Neural cell (in vitro differentiated cells): Measurements from ENCODE around the gene SOX30.

ENCODE experiments used
- CTCF ChIP-seq: fragments of 450-650 bp; IDR thresholded peaks from 2 replicates; pipeline ENCODE4 v1.5.1; 2014; ENCODE audit warnings: antibody characterized with exemption, mild to moderate bottlenecking, moderate library complexity; ENCODE audit not compliant: poor library complexity, severe bottlenecking
- POLR2AphosphoS5 ChIP-seq: IDR thresholded peaks from 2 replicates; pipeline ENCODE4 v1.6.1; 2012
- TAF1 ChIP-seq: IDR thresholded peaks from 2 replicates; pipeline ENCODE4 v1.6.1; 2012; ENCODE audit warnings: low read depth

- no peak for TF ChIP-seq CTCF
- no peak for TF ChIP-seq TAF1
- no peak for TF ChIP-seq POLR2AphosphoS5
Observed at GRCh38 chr5:157620776-157621175, 31.5 kb downstream of the SOX30 start.
